SW480 (cell line): ENCODE results near the gene PLA2G2D.
"Not testable (repeated sequence)": the region's sequence is repeated elsewhere in the genome, so short reads cannot be mapped to it uniquely, and the experiment has no call there.

Source experiments
- DNase-seq: peaks from one replicate; pipeline ENCODE4 v3.0.0-alpha.2; 2016; ENCODE audit warnings: low spot score

PLA2G2D gene

GRCh38 chr1:20142001-20142710 lies 22.8 kb upstream of the PLA2G2D start:
- no peak for DNase-seq

- DNase-seq, result no peak
Measured at GRCh38 chr1:20141466-20141865, 22.1 kb upstream of the PLA2G2D start.

GRCh38 chr1:20141001-20141400 lies 21.7 kb upstream of the PLA2G2D start:
- no peak for DNase-seq

GRCh38 chr1:20139776-20140612 lies 20.7 kb upstream of the PLA2G2D start:
- no peak for DNase-seq

- DNase-seq, result peak; percentile 13
Measured at GRCh38 chr1:20138961-20139550, 19.7 kb upstream of the PLA2G2D start, which contains the start of gene PLA2G2F. Gene PLA2G2F, plus strand, starts transcription at chr1:20139323. Its CDS starts 105 bp downstream, at chr1:20139428.

GRCh38 chr1:20138346-20138745 lies 19.0 kb upstream of the PLA2G2D start:
- no peak for DNase-seq

GRCh38 chr1:20137604-20138003 lies 18.3 kb upstream of the PLA2G2D start:
- DNase-seq, result no peak

- no peak for DNase-seq
Measured at GRCh38 chr1:20137055-20137454, 17.7 kb upstream of the PLA2G2D start.

GRCh38 chr1:20136249-20136648 lies 16.9 kb upstream of the PLA2G2D start:
- no peak for DNase-seq

- DNase-seq, result no peak
Measured at GRCh38 chr1:20134995-20135394, 15.7 kb upstream of the PLA2G2D start.

- DNase-seq, result not testable (repeated sequence)
Measured at GRCh38 chr1:20130518-20130917, 11.2 kb upstream of the PLA2G2D start.

- no peak for DNase-seq
Measured at GRCh38 chr1:20126806-20127440, 7.6 kb upstream of the PLA2G2D start.

- DNase-seq, result no peak
Measured at GRCh38 chr1:20126041-20126805, 6.9 kb upstream of the PLA2G2D start.

GRCh38 chr1:20125100-20125499 lies 5.8 kb upstream of the PLA2G2D start:
- no peak for DNase-seq

GRCh38 chr1:20124456-20125057 lies 5.2 kb upstream of the PLA2G2D start:
- DNase-seq, result peak; percentile 69

GRCh38 chr1:20123722-20124455 lies 4.6 kb upstream of the PLA2G2D start:
- DNase-seq, result no peak

GRCh38 chr1:20120796-20121195 lies 1.5 kb upstream of the PLA2G2D start:
- no peak for DNase-seq

- DNase-seq, result no peak
Measured at GRCh38 chr1:20117236-20117635, 2.1 kb downstream of the PLA2G2D start.

- no peak for DNase-seq
Measured at GRCh38 chr1:20115916-20116315, 3.4 kb downstream of the PLA2G2D start.

- no peak for DNase-seq
Measured at GRCh38 chr1:20115479-20115878, 3.9 kb downstream of the PLA2G2D start.
